ENCODE data around the gene TNNC1. TPM values are rescaled to one million over a fixed set of nuclear protein-coding genes. Genes with fewer than 3 reads are reported as not detected.

The TNNC1 gene
- total RNA-seq = 0.74 TPM in 1 of 2 replicates, not detected in the other

DNA sequence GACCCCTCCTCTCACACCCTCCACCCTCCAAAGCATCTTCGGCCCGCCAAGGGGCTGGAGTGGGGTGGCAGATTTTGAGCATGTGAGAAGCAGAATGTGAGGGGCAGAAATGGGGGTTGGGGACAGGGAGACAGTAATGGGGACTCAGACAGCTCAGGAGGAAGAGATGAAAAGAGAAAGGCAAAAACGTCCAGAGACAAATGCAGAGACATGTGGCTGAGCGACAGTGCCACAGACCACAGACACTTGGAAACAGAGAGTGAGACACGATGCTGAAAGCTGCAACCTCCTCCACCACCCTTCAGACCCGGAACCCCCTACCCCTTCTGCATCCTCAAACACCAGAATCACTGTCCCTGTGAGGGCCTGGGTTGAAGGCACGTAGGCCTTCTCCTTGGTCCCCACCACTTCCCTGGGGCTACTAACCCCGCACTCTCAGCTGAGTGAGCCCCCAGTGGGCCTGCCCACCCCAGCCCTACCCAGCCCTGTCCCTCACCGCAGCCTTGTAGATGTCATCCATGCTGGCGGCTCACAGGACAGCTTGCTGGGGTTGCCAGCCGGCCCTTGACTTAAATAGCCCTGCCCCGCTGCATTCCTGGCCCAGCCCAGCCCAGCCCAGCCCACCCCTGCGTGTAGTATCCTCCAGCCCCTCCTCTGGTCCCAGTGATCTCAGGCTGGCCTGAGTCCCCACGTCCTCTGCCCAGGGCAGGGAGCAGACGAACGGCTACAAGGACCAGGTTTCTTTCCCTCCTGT, at the start of gene TNNC1:
Gene TNNC1 (minus strand): TSS at position 546 of the 754 bp plus-strand sequence. CDS start 26 bp downstream, at position 520.

GRCh38 chr3:52494886-52495495, 41.1 kb upstream of the TNNC1 start, which contains the start of gene STAB1:
TSS of gene STAB1 (plus strand) at chr3:52495338. CDS start at chr3:52495414, 76 bp downstream.

GRCh38 chr3:52455283-52456168, 1.7 kb upstream of the TNNC1 start, which contains the start of gene NISCH:
TSS of gene NISCH (plus strand) at chr3:52455604. CDS start at chr3:52455642, 38 bp downstream.

GRCh38 chr3:52444860-52445793, 8.7 kb downstream of the TNNC1 start, which contains the start of gene SEMA3G:
TSS of gene SEMA3G (minus strand) at chr3:52445103. CDS start at chr3:52445027, 76 bp downstream.

Other genes with a start within 250 kb of the TNNC1 start
- under 0.01 TPM in 1 of 2 replicates, not detected in the other for gene TLR9, start 228.4 kb downstream of the TNNC1 start, total RNA-seq
- gene TWF2, start 214.9 kb downstream of the TNNC1 start, total RNA-seq = 195 TPM in 2 replicates
- 14.5 and 15.6 TPM in 2 replicates for gene PPM1M, start 208.3 kb downstream of the TNNC1 start, total RNA-seq
- 40.9 and 44.9 TPM in 2 replicates for gene WDR82, start 175.4 kb downstream of the TNNC1 start, total RNA-seq
- 13.4 and 15.5 TPM in 2 replicates for gene GLYCTK, start 166.2 kb downstream of the TNNC1 start, total RNA-seq
- gene DNAH1, start 137.7 kb downstream of the TNNC1 start, total RNA-seq = 0.50 and 0.74 TPM in 2 replicates
- gene BAP1, start 44.0 kb downstream of the TNNC1 start, total RNA-seq = 75.0 and 75.8 TPM in 2 replicates
- 3.9 and 7.6 TPM in 2 replicates for gene PHF7, start 43.4 kb downstream of the TNNC1 start, total RNA-seq
- not detected in 2 replicates for gene SEMA3G, start 8.9 kb downstream of the TNNC1 start, total RNA-seq
- gene NISCH, start 1.6 kb upstream of the TNNC1 start, total RNA-seq = 31.4 and 31.5 TPM in 2 replicates
- gene STAB1, start 41.3 kb upstream of the TNNC1 start, total RNA-seq = 0.50 and 0.59 TPM in 2 replicates
- gene NT5DC2, start 79.8 kb upstream of the TNNC1 start, total RNA-seq = 220 and 265 TPM in 2 replicates
- gene UQCC5, start 82.6 kb upstream of the TNNC1 start, total RNA-seq = 1.2 and 20.8 TPM in 2 replicates
- 42.2 and 48.6 TPM in 2 replicates for gene PBRM1, start 231.9 kb upstream of the TNNC1 start, total RNA-seq
- 73.6 and 87.3 TPM in 2 replicates for gene GNL3, start 232.0 kb upstream of the TNNC1 start, total RNA-seq

Data from bronchus fibroblast of lung (primary cell).